Ishikawa (cell line): ENCODE results near the gene NARF.

Experiments
- CEBPB ChIP-seq: IDR thresholded peaks from 2 replicates; pipeline ENCODE4 v1.6.1; 2012
- CREB1 ChIP-seq: IDR thresholded peaks from 2 replicates; pipeline ENCODE4 v1.6.1; 2012; ENCODE audit warnings: low read depth
- EGR1 ChIP-seq: IDR thresholded peaks from 2 replicates; pipeline ENCODE4 v1.6.1; 2012
- EP300 ChIP-seq: IDR thresholded peaks from 2 replicates; pipeline ENCODE4 v1.6.1; 2012; ENCODE audit warnings: borderline replicate concordance
- FOXM1 ChIP-seq: IDR thresholded peaks from 2 replicates; pipeline ENCODE4 v1.6.1; 2012; ENCODE audit warnings: low read depth, borderline replicate concordance
- MAX ChIP-seq: IDR thresholded peaks from 2 replicates; pipeline ENCODE4 v1.6.1; 2012
- NFIC ChIP-seq: IDR thresholded peaks from 2 replicates; pipeline ENCODE4 v1.6.1; 2012
- RAD21 ChIP-seq: IDR thresholded peaks from 2 replicates; pipeline ENCODE4 v1.6.1; 2012; ENCODE audit warnings: low read depth
- REST ChIP-seq: IDR thresholded peaks from 2 replicates; pipeline ENCODE4 v1.6.1; 2012; ENCODE audit warnings: low read depth, mild to moderate bottlenecking
- TAF1 ChIP-seq: IDR thresholded peaks from 2 replicates; pipeline ENCODE4 v1.6.1; 2012; ENCODE audit warnings: low read depth, mild to moderate bottlenecking
- TCF12 ChIP-seq: IDR thresholded peaks from 2 replicates; pipeline ENCODE4 v1.6.1; 2012; ENCODE audit warnings: low read depth
- TEAD4 ChIP-seq: IDR thresholded peaks from 2 replicates; pipeline ENCODE4 v1.6.1; 2012
- USF1 ChIP-seq: IDR thresholded peaks from 2 replicates; pipeline ENCODE4 v1.6.1; 2012
- YY1 ChIP-seq: IDR thresholded peaks from 2 replicates; pipeline ENCODE4 v1.6.1; 2012; ENCODE audit warnings: low read depth
- ZBTB7A ChIP-seq: IDR thresholded peaks from 2 replicates; pipeline ENCODE4 v1.6.1; 2012; ENCODE audit warnings: low read depth

Gene NARF

GRCh38 chr17:82438401-82439193 lies 19.9 kb upstream of the NARF start:
- no peak for TF ChIP-seq YY1
- no peak for TF ChIP-seq TCF12
- TF ChIP-seq CREB1 = no peak
- no peak for TF ChIP-seq EGR1
- no peak for TF ChIP-seq REST
- TF ChIP-seq EP300 = no peak

- no peak for TF ChIP-seq FOXM1
- no peak for TF ChIP-seq TCF12
- TF ChIP-seq CEBPB = no peak
- no peak for TF ChIP-seq RAD21
- TF ChIP-seq MAX = no peak
Measured at GRCh38 chr17:82439194-82439828, 19.2 kb upstream of the NARF start.

- TF ChIP-seq FOXM1 = no peak
- no peak for TF ChIP-seq REST
- TF ChIP-seq CEBPB = no peak
- TF ChIP-seq EGR1 = no peak
- TF ChIP-seq TEAD4 = no peak
- no peak for TF ChIP-seq CREB1
- no peak for TF ChIP-seq NFIC
- no peak for TF ChIP-seq TAF1
- no peak for TF ChIP-seq USF1
- TF ChIP-seq RAD21 = no peak
- no peak for TF ChIP-seq MAX
- TF ChIP-seq TCF12 = no peak
- TF ChIP-seq YY1 = no peak
- no peak for TF ChIP-seq ZBTB7A
- no peak for TF ChIP-seq EP300
Measured at GRCh38 chr17:82439829-82440365, 18.6 kb upstream of the NARF start.

GRCh38 chr17:82440469-82440981 lies 18.0 kb upstream of the NARF start:
- TF ChIP-seq EGR1 (no peak), CEBPB (no peak), TAF1 (no peak), FOXM1 (no peak), TCF12 (no peak), RAD21 (no peak), CREB1 (no peak), TEAD4 (no peak), NFIC (no peak), REST (no peak), MAX (no peak), YY1 (no peak), ZBTB7A (no peak), EP300 (no peak), USF1 (no peak)
